ENCODE measurements around the gene SYNE1. TPM values are rescaled to one million over a fixed set of nuclear protein-coding genes. Genes with fewer than 3 reads are reported as not detected.

Gene SYNE1
- total RNA-seq, 3 donors from 2014 or later = 16.8 to 78.6 (median 22.3) TPM

DNA sequence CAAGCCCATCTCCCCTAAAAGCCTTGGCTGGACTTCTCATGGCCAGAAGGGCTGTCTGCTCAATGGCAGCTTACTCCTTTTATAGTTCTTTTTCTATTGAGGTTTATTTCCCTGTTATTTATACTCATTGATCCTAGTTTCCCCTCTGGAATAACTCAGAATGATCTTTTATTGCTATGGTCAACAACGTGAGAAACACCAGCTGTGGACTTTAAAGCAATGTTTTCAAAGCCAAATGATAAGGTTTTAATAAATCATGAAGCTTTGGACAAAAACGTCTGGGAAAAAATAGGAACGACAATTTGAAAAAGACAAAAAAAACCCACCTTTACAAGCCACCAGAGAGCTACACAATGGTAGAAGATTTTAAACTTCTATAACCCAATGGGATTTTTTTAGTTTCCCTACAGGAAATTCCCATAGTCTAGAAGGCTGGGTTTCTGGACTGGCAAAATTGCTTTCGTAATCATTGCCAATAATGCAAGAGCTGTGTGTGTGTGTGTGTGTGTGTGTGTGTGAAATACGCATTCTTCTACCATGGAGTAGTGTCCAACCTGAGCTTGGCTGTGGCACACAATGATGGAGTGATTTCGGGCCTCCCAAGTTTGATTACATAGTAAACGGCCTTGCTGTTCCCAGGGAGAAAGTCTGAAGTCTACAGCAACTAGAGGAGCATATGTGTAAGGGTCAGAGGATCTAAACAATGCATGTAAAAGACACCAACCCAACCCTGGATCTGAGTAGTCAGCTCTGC is 396.0 kb downstream of the SYNE1 start:
- Histone ChIP-seq H3K4me1 (ENCODE audit: low read depth) (no peaks in the 10 kb centered on the region), H3K36me3 (ENCODE audit: low read depth) (no peaks in the 10 kb centered on the region), H3K4me3 (no peak overlapping the region), H3K9me3 (no peaks in the 10 kb centered on the region)
- TF ChIP-seq, protein P1, sequence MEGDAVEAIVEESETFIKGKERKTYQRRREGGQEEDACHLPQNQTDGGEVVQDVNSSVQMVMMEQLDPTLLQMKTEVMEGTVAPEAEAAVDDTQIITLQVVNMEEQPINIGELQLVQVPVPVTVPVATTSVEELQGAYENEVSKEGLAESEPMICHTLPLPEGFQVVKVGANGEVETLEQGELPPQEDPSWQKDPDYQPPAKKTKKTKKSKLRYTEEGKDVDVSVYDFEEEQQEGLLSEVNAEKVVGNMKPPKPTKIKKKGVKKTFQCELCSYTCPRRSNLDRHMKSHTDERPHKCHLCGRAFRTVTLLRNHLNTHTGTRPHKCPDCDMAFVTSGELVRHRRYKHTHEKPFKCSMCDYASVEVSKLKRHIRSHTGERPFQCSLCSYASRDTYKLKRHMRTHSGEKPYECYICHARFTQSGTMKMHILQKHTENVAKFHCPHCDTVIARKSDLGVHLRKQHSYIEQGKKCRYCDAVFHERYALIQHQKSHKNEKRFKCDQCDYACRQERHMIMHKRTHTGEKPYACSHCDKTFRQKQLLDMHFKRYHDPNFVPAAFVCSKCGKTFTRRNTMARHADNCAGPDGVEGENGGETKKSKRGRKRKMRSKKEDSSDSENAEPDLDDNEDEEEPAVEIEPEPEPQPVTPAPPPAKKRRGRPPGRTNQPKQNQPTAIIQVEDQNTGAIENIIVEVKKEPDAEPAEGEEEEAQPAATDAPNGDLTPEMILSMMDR (IDR thresholded peaks at IDR 0.05) = no peak
- intact Hi-C loops (cut with DNase I, micrococcal nuclease) = no loop called here
- ATAC-seq (no peak), DNase-seq (no peak)

DNA sequence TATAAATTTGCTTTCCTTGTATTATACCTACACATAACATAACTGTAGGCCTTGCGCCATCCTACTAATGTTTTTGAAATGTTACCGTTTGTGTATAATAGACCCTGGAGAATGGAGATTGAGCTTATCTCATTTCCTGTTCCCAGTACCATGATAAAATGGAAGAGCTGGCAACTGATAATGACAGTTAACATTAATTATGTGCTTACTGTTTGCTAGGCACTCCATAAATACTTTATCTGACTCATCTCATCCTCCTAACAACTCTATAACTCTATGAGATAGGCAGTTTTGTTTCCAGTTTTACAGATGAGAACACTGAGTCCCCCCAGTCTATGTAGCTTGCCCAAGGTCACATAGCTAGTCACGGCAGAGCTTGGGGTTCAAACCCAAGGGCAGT is 396.7 kb downstream of the SYNE1 start:
- Histone ChIP-seq H3K36me3 (ENCODE audit: low read depth) (no peaks in the 10 kb centered on the region), H3K4me1 (ENCODE audit: low read depth) (no peaks in the 10 kb centered on the region), H3K4me3 (no peak overlapping the region), H3K9me3 (no peaks in the 10 kb centered on the region)
- DNase-seq (no peak), ATAC-seq (no peak)
- TF ChIP-seq, protein P1 (IDR thresholded peaks at IDR 0.05) = no peak
- intact Hi-C loops (cut with DNase I, micrococcal nuclease) = no loop called here

DNA sequence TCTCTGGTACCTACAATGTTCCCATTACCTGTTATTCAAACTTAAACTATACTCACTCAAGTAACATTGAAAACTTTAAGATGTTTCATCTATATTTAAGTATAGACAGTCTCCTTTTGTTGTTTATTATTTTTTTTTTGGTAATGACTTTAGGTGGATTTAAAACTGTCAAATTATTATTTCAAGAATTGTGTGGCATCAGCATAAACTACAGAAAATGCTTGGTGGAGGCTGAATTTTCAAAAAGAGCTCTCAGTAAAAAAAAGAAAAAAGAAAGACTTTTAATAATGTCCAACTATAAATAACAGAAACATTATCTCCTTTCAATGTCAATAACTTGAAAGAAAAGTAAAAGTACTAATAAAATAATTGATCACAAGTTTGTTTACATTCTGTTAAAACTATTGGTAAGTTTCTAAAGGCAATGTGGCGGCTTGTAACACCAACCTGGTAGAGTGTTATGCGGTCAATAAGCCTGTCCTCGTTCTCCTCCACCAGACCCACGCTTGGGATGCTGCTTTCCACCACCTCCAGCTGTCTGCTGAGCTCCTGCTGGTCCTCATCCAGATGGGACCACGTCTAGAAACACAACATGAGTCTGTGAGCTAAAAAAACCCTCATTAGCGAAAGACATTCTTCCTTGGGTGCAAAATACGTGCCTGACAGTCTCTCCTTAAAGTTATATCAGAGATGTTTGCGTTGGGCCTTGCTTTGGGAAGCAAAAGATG is 400.6 kb downstream of the SYNE1 start:
- intact Hi-C loops (cut with DNase I, micrococcal nuclease) = no loop called here
- ATAC-seq = no peak
- no peaks in the 10 kb centered on the region for H3K36me3 ChIP-seq (ENCODE audit: low read depth)
- H3K4me1 ChIP-seq (ENCODE audit: low read depth) = no peaks in the 10 kb centered on the region
- TF ChIP-seq, protein P1 (IDR thresholded peaks at IDR 0.05) = no peak
- DNase-seq = no peak
- no peaks in the 10 kb centered on the region for H3K9me3 ChIP-seq
- no peak overlapping the region for H3K4me3 ChIP-seq

DNA sequence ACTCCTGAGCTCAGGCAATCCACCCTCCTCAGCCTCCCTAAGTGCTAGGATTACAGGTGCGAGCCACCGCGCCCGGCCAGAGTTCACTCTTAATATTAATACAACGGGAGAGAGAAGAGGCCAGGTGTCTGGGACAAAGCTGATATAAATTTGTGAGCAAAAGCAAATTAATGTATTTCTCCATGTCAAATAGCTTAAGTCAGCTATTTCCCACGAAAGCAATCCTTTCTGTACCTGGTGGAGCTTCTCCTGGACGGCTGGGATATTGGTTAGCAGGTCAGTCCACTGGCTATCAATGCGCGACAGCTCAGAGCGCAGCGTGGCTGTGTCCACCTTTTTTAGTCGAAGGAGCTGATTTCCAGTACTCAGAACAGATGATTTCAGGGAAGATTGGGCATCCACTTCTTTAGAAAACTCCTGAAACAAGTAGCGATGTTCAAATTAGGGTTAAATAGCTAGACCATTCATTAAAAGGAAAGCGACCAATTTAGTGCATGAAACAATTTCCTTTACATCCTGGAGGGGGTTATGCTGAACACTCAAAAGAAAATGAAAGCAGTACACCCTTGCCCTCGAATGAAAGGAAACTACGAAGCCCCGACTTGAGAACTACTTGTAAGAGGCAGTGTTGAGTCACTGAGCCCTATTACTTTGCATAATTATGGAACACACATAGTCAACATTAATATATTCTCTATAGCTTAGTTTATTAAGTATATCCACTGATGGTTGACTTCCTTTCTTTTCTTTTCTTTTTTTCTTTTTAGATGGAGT is 403.4 kb downstream of the SYNE1 start:
- DNase-seq (no peak), ATAC-seq (no peak)
- intact Hi-C loops (cut with DNase I, micrococcal nuclease) = no loop called here
- TF ChIP-seq, protein P1 (IDR thresholded peaks at IDR 0.05) = no peak
- Histone ChIP-seq H3K4me1 (ENCODE audit: low read depth) (no peaks in the 10 kb centered on the region), H3K9me3 (no peaks in the 10 kb centered on the region), H3K4me3 (no peak overlapping the region), H3K36me3 (ENCODE audit: low read depth) (no peaks in the 10 kb centered on the region)

DNA sequence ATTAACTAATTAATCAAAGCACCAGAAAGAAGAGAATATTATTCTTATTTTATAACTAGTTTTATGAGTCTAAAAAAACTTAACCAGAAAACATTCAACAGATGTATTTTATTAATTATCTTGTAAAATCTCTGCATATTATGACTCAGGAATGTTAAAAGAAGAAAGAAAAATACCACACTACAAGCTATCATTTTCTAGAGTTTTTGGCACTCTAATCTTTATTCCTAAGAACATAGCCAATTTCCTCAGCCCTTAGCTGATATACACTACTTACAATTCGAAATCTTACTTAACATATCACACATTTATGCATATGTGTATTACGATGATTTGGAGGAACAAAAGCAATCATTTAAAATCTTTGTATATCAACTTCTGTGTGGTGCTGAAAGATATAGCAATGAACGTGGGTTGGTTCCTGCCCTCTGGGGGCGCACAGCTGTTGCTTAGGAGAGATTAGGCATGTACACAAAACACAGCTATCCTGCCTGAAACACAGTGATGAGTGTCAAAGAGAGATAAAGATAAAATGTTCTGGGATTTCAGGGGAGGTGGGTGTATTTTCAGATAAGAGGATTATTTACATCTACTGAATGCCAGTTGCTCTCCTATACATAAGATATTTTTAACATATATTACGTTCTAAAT is 404.5 kb downstream of the SYNE1 start:
- DNase-seq (no peak), ATAC-seq (no peak)
- no peak overlapping the region for H3K4me3 ChIP-seq
- no peaks in the 10 kb centered on the region for H3K36me3 ChIP-seq (ENCODE audit: low read depth)
- H3K4me1 ChIP-seq (ENCODE audit: low read depth) = no peaks in the 10 kb centered on the region
- H3K9me3 ChIP-seq = no peaks in the 10 kb centered on the region
- intact Hi-C loops (cut with DNase I, micrococcal nuclease) = no loop called here
- TF ChIP-seq, protein P1 (IDR thresholded peaks at IDR 0.05) = no peak
